ENCODE data around the gene NINJ1.

Gene NINJ1

DNA sequence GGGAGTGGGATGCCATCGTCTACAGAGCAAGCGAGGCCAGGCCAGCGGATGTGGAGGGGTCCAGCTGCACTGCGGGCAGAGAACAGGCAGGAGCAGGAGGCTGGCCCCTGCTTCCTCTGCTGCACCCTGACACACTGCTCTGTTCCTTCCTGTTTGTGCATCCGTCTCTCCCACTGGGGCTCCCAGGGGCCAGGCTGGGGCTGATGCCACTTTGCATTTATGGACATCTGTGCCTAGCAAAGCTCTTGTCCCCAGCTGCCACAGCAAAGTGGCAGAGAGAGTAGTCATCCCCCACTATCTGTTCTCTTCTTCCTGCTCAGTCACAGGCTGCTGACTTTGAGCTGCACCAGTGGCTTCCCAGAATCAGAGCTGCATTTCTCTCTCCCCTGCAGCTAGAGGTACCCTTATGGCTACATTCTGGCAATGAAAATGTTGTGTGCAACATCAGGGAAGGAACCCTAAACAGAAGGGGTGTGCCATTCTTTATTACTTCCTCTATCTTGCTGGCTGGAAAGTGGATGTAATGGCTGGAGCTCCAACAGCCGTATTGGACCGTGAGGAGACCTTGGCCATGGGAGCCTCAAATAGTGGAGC lies 4.2 kb upstream of the NINJ1 start:
- H3F3A ChIP-seq (ENCODE audit: insufficient read depth), result no peaks in the 10 kb centered on the region
- no peak overlapping the region for H3K4me2 ChIP-seq (ENCODE audit: low read depth, low read length, poor library complexity, severe bottlenecking)
- H3K36me3 ChIP-seq (ENCODE audit: low read length), result no peaks in the 10 kb centered on the region
- H3K27ac ChIP-seq (ENCODE audit: low read depth, low read length), result no peak overlapping the region
- H3K9me2 ChIP-seq (replicated peaks; ENCODE audit: insufficient read depth, low read length), result no peaks in the 10 kb centered on the region
- H2AFZ ChIP-seq (ENCODE audit: low read depth, low read length, severe bottlenecking), result no peak overlapping the region
- H3K9ac ChIP-seq (ENCODE audit: low read length), result no peak overlapping the region
- no peaks in the 10 kb centered on the region for H4K20me1 ChIP-seq (ENCODE audit: low read depth, low read length)
- no peaks in the 10 kb centered on the region for H3K9me3 ChIP-seq (ENCODE audit: insufficient read depth, low read length)
- no peaks in the 10 kb centered on the region for H3K27me3 ChIP-seq (ENCODE audit: low read length)
- no peak overlapping the region for H3K4me3 ChIP-seq (ENCODE audit: insufficient read depth, low read length, poor library complexity, severe bottlenecking)
- TF ChIP-seq, protein P1, sequence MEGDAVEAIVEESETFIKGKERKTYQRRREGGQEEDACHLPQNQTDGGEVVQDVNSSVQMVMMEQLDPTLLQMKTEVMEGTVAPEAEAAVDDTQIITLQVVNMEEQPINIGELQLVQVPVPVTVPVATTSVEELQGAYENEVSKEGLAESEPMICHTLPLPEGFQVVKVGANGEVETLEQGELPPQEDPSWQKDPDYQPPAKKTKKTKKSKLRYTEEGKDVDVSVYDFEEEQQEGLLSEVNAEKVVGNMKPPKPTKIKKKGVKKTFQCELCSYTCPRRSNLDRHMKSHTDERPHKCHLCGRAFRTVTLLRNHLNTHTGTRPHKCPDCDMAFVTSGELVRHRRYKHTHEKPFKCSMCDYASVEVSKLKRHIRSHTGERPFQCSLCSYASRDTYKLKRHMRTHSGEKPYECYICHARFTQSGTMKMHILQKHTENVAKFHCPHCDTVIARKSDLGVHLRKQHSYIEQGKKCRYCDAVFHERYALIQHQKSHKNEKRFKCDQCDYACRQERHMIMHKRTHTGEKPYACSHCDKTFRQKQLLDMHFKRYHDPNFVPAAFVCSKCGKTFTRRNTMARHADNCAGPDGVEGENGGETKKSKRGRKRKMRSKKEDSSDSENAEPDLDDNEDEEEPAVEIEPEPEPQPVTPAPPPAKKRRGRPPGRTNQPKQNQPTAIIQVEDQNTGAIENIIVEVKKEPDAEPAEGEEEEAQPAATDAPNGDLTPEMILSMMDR (IDR thresholded peaks at IDR 0.05; ENCODE audit: insufficient read depth, low read length, poor library complexity, severe bottlenecking), result no peak
- no peak for TF ChIP-seq EZH2phosphoT487 (conservative IDR thresholded peaks at IDR 0.05; ENCODE audit: low read length)
- no peaks in the 10 kb centered on the region for H3K79me2 ChIP-seq (ENCODE audit: insufficient read depth, low read length)

DNA sequence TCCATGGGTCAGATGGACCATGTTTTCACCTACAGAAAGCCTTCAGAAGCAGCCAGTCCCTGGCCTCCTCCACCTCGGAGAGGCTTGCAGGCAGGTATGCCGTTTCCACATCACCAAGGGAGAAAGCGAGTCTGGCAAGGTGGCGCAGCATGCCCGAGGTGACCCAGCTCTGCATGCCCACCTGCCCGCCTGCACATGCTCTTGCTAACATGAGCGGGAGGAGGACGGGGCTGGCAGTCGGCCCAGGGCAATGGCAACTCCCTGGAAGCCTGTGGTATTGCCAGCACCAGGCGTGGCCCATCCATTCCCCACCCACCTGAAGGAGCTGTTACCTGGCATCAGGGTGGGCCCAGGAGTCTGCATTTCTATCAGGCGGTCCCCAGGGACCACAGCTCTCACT lies 3.3 kb upstream of the NINJ1 start:
- no peaks in the 10 kb centered on the region for H3F3A ChIP-seq (ENCODE audit: insufficient read depth)
- H3K27ac ChIP-seq (ENCODE audit: low read depth, low read length), result no peak overlapping the region
- H3K4me3 ChIP-seq (ENCODE audit: insufficient read depth, low read length, poor library complexity, severe bottlenecking), result no peak overlapping the region
- H3K9ac ChIP-seq (ENCODE audit: low read length), result no peak overlapping the region
- H4K20me1 ChIP-seq (ENCODE audit: low read depth, low read length), result no peaks in the 10 kb centered on the region
- no peaks in the 10 kb centered on the region for H3K9me3 ChIP-seq (ENCODE audit: insufficient read depth, low read length)
- H3K79me2 ChIP-seq (ENCODE audit: insufficient read depth, low read length), result no peaks in the 10 kb centered on the region
- TF ChIP-seq, protein P1 (IDR thresholded peaks at IDR 0.05; ENCODE audit: insufficient read depth, low read length, poor library complexity, severe bottlenecking), result no peak
- no peak for TF ChIP-seq EZH2phosphoT487 (conservative IDR thresholded peaks at IDR 0.05; ENCODE audit: low read length)
- H3K9me2 ChIP-seq (replicated peaks; ENCODE audit: insufficient read depth, low read length), result no peaks in the 10 kb centered on the region
- no peaks in the 10 kb centered on the region for H3K27me3 ChIP-seq (ENCODE audit: low read length)
- no peaks in the 10 kb centered on the region for H3K36me3 ChIP-seq (ENCODE audit: low read length)
- H2AFZ ChIP-seq (ENCODE audit: low read depth, low read length, severe bottlenecking), result no peak overlapping the region
- H3K4me2 ChIP-seq (ENCODE audit: low read depth, low read length, poor library complexity, severe bottlenecking), result no peak overlapping the region

DNA sequence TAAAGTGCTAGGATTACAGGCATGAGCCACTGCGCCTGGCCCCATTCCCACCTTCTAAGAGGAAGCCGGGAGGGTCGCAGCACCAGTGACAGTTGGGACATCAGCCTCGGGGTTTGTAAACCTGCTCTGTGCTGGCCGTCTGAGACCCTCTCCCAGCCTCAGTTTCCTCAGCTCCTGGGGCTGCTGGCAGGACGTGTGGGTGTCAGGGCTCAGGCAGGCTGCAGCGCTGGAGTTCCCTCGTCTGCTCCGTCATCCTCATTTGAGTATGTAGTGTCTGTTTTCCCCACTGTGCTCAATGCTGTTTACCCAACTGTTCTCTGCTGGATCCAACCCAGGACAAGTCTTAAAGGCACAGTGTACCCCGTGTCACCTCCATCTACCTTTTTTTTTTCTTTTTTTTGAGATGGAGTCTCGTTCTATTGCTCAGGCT lies 2.0 kb upstream of the NINJ1 start:
- H3K79me2 ChIP-seq (ENCODE audit: insufficient read depth, low read length), result no peaks in the 10 kb centered on the region
- H3K9me3 ChIP-seq (ENCODE audit: insufficient read depth, low read length), result no peaks in the 10 kb centered on the region
- H2AFZ ChIP-seq (ENCODE audit: low read depth, low read length, severe bottlenecking), result no peak overlapping the region
- H3K36me3 ChIP-seq (ENCODE audit: low read length), result no peaks in the 10 kb centered on the region
- no peak overlapping the region for H3K4me3 ChIP-seq (ENCODE audit: insufficient read depth, low read length, poor library complexity, severe bottlenecking)
- H3K27me3 ChIP-seq (ENCODE audit: low read length), result no peaks in the 10 kb centered on the region
- no peaks in the 10 kb centered on the region for H4K20me1 ChIP-seq (ENCODE audit: low read depth, low read length)
- no peaks in the 10 kb centered on the region for H3K9me2 ChIP-seq (replicated peaks; ENCODE audit: insufficient read depth, low read length)
- H3K4me2 ChIP-seq (ENCODE audit: low read depth, low read length, poor library complexity, severe bottlenecking), result no peak overlapping the region
- no peak for TF ChIP-seq EZH2phosphoT487 (conservative IDR thresholded peaks at IDR 0.05; ENCODE audit: low read length)
- TF ChIP-seq, protein P1 (IDR thresholded peaks at IDR 0.05; ENCODE audit: insufficient read depth, low read length, poor library complexity, severe bottlenecking), result no peak
- no peaks in the 10 kb centered on the region for H3F3A ChIP-seq (ENCODE audit: insufficient read depth)
- H3K9ac ChIP-seq (ENCODE audit: low read length), result no peak overlapping the region
- no peak overlapping the region for H3K27ac ChIP-seq (ENCODE audit: low read depth, low read length)

Data from SU-DHL-6 (cell line).